Activated T-helper 9 cell treated with anti-CD3 and anti-CD28 coated beads, Interleukin-2, amount 50 U/mL, for 16 hours (primary cell): Measurements from ENCODE around the gene TSPAN1.

Source experiments
- DNase-seq: peaks from one replicate; pipeline ENCODE4 v3.0.0-alpha.2; 2020; ENCODE audit warnings: low read depth

The TSPAN1 gene

DNA sequence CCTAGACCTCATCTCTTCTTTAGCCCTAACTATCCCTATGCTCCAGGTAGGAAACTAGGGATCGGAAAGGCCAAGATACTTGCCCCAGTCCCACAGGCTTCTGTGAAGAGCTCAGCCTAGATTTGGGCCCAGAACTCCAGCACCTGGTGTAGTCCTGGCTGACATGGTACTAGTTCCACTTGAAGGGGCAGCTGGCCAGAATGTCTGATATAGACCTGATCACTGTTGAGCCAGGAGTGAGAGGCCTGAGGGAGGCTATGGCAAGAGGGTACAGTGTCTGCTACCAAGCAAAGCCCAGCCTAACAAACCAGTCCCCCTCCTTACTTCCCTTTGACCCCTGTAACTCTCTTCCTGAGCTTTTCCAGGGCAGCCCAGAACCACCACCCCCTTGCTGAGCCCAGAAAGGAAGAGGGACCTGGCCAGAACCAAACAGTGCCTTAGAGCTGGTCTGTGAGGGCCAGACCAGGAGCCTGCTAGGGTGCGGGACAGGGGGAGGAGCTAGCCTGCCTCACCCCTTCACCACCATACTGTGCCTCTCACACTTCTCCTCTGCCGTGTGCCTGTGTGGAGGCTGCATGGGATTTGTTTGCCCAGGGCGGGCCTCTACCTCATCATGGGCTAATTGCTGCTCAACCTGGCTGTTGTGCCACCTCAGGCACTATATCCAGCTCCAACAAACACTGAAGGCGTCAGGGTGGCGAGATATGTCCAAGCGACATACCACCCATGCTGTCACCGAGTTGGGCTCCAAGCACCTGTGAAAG lies 12.4 kb downstream of the TSPAN1 start:
- DNase-seq: no peak

DNA sequence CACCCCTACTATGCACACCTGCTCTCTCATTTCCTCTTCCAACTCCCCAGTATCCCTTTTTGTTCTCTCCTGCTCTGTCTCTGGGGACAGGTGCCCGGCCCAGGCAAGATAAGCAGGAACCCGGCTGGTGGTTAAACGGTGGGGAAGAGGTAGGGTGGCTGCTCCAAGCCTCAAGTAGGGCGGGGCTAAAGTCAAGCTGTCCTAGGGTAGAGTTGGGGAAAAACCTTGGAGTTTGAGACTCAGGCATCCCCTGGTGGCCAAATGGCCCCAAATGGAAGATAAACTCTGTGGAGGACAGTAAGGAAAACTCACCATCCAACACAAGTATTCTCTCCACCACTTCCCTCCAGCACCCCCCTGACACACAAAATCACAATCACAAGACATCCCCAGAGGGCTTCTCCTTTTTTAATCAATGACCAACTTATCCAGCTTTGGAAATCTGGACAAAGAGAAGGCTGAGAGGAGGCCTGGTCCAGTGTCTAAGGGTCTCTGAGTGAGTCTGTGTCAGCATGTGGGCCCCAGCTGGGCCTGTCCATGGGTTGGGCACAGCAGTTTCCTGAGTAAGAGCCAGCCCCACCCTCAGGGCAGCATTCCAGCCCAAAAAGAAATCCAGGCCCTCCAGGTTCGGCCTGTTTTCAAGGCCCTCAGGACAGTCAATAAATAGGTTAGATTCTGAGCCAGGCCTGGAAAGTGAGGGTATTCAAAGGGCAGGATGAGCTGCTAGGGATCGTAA lies 13.6 kb downstream of the TSPAN1 start:
- no peak for DNase-seq

DNA sequence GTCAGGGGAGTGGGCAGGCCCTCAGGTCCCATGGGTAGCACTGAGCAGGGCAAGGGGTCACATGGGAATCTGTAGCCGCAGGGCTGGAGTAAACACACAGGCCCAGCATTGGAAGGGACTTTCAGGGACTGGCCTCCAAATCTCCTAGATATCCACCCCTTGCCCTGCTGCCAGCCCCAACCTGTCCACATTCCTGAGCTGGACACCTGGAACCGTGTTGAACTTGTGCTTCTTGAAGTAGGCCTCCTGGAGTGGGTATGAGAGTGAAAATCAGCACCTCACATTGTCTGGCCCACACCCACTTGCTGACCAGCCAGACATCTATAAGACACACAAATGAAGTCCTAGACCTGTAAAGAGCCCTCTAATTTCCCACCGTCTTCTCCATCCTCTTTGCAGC lies 15.7 kb downstream of the TSPAN1 start:
- DNase-seq: no peak

DNA sequence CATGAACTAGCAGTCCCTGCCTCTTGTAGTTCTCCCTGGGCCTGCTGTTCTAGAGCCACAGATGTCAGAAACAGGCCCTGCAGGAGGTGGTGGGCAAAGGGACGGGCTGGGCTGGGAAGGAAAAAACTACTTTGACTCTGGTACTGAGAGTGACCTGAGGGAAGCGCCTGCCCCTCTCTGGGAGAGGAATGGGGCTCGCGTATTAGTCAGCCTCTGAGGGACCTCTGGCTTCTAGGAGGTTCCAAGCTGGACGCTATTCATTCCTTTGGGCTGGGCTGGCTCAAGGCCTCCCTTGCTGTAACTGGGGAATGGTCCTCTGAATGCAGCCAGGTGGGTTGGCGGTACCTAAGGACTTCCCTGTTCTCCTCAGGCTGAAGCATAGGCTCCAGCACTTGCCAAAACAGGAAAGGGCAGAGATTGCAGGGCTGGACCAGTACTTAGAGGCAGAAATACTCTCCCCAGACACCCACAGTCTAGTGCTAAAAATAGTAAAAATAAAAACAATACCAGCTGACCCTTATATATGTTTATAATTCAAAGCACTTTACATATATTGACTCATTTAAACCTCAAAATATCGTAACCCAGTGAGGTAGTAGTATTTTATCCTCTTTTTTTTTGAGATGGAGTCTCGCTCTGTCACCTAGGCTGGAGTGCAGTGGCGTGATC lies 16.3 kb downstream of the TSPAN1 start:
- no peak for DNase-seq

DNA sequence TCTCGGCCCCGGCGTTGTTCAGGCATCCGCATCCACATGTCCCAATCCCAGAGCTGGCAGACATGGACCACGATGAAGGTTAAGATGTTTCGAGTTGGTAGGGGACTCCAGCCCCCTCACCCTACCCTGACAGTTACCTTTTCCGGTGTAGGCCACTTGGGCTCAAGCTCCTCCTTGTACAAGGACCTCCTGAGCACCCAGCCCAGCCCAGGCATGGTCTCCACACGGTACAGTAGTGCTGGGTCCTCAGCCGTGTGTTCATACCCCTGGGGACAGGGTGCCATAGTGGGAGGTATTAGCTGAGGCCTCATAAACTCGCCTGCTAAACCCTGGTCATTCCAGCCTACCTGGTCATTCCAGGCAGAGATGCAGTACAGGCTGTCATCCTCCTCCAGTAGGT lies 17.3 kb downstream of the TSPAN1 start:
- DNase-seq: no peak

DNA sequence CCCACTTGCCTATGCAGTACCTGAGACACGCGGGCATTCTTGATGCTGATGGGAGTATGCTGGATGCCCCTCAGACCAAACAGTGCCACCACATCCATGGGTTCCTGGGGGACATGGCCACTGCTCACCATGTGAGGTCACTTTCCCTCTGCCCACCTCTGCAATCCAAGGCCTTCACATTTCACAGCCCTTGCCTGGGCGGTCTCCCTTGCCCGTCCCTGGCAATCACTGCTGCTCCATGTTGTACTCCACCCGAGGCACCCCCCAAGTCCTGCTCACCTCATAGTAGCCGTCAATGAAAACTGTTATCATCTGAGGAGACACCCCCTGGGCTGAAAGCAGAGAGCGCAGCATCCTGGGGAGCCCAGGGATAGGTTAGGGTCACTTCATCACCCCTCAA lies 18.4 kb downstream of the TSPAN1 start:
- no peak for DNase-seq

DNA sequence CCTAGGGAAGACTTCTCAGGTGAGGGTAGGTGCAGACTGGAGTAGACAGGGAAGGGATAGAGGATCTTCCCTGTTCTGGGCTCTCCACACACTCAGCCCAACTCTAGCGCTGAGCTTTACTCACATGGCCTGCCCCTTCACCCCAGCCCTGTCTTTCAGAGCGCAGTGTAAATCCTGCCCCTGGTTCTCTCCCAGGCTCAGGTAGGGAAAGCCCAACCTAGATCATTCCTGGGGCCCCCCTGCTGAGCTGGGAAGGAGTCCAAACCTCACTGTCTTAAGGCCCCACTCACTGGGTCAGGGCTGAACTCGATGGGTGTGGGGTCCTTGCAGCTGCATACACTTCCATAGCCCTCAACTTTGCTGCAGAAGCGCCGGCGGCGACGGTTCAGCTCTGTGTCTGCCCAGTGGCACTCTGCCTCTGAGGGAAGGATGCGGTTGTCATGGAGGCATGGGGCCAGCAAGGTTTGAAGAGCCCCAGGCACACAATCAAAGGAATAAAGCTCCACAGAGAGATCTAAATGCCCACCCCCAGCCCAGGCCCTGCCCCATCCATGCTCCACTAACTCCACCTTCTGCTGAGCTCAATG lies 19.2 kb downstream of the TSPAN1 start:
- DNase-seq: no peak

DNA sequence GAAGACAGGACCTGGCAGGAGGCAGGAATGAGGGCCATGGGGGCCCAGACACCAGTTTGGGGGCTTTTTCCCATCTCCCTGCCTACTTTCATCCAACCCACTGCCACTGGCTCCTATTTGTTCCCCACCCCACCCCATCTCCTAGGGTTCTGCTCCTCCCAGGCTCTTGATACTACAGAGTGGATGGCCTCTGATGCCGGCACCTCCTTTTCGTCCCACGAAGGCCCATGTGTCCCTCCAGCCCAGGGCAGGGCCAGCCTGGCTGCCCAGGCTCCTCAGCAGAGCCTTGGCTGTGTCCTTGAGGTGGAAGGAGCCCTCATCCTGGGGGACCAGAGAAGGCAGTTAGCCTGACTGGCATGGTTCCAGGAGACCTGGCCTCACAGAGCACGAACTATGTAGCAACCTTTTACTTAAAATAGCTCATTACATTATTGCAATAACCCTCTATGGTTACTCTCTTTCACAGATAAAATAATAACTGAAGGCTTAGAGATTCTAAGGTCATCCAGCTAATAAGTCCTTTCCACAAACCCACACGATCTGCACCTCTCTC lies 19.8 kb downstream of the TSPAN1 start:
- no peak for DNase-seq

DNA sequence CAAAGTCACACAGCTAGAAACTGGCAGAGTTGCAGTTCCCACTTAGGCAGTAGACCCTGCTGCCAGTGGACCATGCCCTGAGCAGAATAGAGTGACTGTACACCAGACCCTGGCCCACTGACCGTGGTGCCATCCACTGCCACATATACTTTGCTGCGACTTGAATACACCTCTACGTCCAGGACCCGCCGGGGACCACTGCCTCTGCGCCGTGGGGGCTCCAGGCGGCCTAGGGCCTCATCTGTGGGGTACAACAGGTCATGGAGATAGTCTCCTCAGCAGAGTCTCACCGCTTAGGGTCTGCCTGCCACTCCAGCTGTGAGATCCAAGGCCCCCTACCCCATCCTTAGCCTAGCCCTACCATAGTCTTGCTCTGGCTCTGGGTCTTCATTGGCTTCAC lies 21.7 kb downstream of the TSPAN1 start:
- no peak for DNase-seq

DNA sequence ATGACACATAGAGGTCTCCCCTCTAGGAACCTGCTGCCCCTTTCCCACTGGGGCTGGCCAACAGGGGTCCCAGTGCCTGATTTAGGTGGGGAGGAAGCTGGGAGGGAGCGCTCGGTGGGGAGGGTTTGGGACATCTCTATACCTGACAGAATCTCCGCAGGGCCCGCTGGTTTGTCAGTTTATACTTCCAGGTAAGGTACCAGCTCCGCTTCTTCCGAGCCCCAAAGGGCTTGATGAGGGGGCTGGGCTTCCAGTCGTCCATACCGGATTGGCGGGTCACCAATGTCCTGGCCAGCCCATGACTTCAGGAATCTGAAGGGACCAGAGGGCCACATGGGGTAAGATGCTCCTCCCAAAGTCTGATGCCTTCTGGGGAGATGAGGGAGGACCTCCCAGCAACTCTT lies 22.7 kb downstream of the TSPAN1 start:
- no peak for DNase-seq

DNA sequence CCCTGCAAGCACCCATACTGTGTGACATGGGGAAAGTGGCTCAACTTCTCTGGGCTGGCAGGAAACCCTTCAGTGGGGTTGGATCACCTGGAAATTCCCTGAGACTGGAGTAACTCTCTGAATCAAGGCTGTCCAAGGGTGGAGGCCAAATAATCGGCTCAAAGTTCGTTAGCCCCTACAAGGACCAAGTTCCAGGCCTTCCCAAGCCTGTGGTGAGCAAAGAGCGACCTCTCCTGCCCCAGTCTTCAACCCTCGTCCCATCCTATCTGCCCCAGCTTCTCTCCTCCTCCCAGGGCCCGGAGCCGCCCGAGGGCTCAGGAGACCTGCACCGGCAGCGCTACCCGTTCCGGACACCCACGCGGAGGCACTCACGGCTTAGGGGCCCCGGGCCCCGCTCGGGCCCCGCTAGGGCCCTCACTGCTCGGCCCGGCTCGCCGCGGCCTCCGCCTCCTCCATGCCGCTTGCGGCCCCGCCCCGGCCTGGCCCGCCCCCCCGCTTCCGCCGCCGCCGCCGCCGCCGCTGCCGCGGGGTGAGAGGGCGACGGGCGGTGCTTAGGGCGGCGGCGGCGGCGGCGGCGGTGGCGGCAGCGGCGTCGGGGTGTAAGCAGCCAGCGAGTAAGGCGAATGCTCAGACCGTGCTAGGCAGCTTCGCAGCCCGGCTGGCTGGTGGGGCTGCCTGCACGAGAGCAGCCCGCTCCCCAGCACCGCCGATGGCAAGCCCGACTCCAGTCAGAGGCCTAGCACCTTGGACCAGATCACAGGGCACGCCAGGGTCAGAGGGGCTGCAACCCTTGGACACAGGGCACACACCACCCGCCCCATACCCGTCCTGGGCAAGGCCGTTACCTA lies 23.3 kb downstream of the TSPAN1 start, which contains the start of gene POMGNT1:
Gene POMGNT1 (minus strand): TSS at position 471 of the 848 bp plus-strand sequence. CDS start 613 bp downstream, outside the sequence.
- peak; percentile 69 for DNase-seq

DNA sequence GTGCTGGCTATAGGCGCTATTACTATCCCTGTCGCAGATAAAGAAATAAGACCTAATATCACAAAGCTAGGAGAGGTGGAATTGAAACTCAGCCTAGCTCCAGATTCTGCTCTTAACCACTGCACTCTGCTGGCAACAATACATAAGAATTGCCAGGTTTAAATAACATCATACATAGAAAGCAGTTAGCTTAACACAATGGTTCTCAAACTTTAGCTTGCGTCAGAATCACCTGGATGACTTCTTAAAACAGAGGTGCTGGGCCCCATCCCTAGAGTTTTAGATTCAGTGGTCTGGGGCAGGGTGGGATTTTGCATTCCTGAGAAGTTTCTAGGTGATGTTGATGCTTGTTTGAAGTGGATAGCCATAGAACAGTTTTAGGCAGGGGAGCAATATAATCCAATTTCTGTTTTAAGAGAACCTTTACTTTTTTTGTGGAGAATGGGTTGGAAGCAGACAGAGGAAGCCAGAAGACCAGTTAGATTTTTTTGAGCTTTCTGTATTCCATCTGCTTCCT lies 24.4 kb downstream of the TSPAN1 start:
- no peak for DNase-seq

DNA sequence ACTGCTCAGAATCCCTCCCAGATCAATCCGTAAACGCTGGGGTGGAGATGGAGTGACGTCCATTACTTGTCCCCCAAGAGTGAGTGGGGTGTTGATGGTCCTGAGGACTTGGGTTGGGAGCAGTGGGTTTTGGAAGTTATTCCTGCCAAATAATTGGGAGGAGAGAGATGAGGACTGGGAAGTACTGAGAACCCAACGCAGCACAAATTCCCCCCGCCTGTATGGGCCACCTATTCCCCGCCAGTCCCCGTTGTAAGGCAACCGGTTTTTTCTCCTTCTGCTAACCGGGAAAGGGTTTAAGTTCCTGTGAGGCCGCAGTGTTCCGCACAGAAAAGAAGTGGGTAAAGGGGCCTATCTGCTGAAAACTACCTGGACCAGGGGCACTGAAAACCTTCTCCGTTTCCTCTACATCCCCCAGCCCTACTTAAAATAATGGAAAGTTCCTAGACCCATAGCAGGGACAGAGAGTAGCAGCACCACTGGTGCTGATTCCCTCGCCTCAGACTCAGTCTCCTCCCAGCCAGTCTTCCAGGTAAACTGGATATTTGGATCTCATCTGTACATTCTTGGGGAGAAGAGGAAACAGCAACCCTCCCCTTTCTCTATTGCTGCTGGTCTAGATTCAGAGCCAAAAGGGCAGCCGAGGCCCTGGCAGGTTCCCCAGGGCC lies 29.0 kb downstream of the TSPAN1 start:
- DNase-seq: no peak

DNA sequence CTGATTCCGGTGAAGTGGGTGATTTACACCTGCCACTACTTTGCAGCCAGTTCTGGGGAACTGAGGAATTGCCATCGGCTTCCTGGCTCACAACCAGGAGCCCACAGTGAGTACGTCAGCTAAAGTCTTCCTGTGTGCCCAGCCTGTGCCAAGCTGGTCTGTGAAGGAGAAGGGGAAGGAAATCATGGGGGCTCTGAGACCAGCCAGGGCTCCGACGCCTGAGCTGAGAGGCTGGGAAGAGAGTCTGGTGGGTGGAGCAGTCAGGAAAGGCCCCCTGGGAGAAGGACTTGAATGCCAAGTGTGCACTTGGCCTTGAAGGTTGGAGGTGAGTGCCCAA lies 29.5 kb downstream of the TSPAN1 start:
- no peak for DNase-seq

DNA sequence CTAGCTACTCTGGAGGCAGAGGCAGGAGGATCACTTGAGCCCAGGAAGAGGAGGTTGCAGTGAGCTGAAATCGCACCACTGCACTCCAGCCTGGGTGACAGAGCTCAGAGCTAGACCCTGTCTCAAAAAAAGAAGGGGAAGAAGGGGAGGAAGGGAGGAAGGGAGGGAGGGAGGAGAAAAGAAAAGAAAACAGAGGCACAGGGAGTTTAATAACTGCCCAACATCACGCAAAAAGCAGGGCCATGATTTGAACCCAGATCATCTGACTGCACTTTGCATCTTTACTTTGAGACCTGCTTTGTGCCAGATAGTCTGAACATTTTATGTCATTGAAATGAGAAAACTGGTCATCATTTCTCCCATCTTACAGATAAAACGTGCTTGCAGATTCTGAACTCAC lies 30.3 kb downstream of the TSPAN1 start:
- no peak for DNase-seq

DNA sequence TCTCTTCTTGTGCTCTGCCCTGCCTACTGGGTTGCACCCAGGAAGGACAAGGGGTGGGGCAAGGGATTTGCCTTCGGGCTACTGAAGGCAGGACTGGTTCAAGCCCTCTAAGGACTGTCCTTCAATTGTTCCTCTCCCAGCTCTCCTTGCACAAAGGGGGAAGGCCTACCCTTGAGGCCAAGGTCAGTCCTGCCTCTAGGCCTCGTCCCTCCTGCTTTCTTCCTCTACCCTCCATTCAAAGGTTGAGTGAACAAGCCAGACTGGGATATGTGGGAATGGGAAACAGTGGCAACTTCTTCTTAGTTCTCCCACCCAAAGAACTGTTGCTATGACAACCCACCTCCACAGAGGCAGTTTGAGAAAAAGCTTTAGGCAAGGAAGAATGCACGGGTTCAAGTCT lies 30.9 kb downstream of the TSPAN1 start:
- no peak for DNase-seq

DNA sequence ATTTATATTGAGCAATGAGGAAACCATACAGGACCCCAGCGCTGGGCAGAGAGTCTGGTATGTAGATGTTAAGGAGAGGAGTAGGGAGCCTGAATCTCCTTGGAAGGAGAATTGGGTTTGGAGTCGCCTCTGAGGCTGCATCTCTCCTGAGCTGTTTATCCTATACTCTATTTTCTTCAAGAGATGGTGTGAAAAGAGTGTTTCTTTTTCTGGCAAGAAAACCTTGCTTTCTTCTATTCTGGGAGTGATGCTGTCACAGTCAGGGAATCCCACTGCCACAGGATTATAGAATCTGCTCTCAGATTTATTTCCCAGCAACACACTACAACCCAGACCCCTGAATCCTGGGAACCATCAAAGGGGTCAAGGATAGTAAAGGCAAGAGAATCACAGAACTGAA lies 31.5 kb downstream of the TSPAN1 start:
- no peak for DNase-seq

DNA sequence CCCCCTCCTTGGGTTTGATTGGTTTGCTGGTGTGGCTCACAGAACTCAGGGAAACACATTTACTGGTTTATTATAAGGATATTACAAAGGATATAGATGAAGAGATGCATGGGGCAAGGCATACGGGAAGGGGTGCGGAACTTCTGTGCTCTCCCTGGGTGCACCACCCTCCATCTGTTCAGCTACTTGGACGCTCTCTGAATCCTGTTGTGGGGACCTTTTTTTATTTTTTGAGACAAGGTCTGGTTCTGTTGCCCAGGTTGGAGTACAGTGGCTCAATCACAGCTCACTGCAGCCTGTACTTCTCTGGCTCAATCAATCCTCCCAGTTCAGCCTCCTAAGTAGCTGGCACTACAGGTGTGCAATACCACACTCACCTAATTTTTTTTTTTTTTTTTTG lies 35.7 kb downstream of the TSPAN1 start:
- DNase-seq: no peak

DNA sequence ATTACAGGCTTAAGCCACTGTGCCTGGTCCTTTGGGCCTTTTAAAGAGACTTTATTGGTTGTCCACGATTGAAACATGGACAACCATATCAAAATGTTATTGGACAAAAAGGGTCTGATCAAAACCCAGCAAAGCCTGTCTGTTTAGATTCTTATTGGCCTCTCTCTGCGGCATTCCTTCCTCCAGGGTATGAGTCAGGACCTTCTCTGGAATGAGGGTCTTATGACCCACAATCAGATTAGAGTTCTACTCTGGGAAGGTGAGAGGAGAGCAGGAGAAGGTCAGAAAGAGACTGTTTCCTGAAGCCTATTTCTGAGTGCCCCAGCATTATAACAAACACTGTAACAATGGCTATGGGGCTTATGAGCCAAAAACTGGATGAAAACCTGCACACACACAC lies 36.2 kb downstream of the TSPAN1 start:
- no peak for DNase-seq

DNA sequence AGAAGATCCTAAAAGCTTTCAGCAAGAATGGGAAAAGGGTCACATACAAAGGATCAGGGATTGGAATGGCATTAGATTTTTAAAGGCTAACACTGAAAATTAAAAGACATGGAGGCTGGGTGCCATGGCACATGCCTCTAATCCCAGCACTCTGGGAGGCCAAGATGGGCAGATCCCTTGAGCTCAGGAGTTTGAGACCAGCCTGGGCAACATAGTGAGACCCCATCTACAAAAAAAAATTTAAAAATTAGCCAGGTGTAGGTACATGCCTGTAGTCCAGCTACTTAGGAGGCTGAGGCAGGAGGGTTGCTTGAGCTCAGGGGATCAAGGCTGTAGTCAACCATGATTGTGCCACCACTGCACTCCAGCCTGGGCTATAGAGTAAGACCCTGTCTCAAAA lies 40.6 kb downstream of the TSPAN1 start:
- no peak for DNase-seq

DNA sequence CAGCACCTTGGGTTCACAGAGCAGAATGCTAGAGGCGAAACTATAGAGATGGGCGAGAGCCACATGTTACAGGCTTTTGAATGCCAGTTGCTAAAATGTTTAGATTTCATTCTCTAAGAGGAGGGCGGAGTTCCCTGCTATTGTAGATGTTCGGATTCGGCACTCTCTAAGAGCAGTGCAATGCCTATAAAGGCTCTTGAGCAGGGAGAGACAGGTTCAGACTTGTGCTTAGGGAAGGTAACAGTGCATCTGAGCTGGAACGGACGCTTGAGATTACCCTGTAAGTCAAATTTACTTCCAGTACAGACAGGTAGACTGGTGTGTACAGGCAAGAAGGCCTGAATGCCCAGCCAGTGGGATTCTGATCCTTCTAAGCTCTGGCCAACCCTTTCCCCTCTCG lies 43.6 kb downstream of the TSPAN1 start:
- DNase-seq: no peak
